Panc1 (cell line): ENCODE data around the gene SRBD1. TPM values are rescaled to one million over a fixed set of nuclear protein-coding genes. Genes with fewer than 3 reads are reported as not detected.

ENCODE experiments used
- ATAC-seq: fragments of 200-7000 bp; cut with Tn5 transposase; 2 replicates; pipeline ENCODE4 v1.9.1; 2020; ENCODE audit warnings: mild to moderate bottlenecking, moderate library complexity
- BruUV-seq: library from RNA; stranded (reverse); fragments of 400-500 nt; replicated peaks from 2 replicates; lab custom pipeline; 2021; lab: Mats Ljungman, UMichigan
- CTCF ChIA-PET: fragments of 300-600 bp; sonication (Branson Sonifier 250); formaldehyde crosslinking; loops from one replicate; lab custom pipeline; 2022; ENCODE audit warnings: antibody characterized with exemption; lab: Charles Lee
- POLR2A ChIA-PET: fragments of 300-600 bp; sonication (Branson Sonifier 250); formaldehyde crosslinking; loops from one replicate; lab custom pipeline; 2022; ENCODE audit warnings: antibody characterized with exemption; lab: Charles Lee
- DNase-seq: peaks from one replicate; pipeline ENCODE4 v3.0.0-alpha.2; 2010; ENCODE audit warnings: low read depth, low spot score
- H3K27ac ChIP-seq: 2 replicates; pipeline ENCODE4 v1.5.1; 2011; ENCODE audit warnings: mild to moderate bottlenecking, low read length, inconsistent platforms
- H3K27me3 ChIP-seq: fragments of 200-500 bp; sonication (Bioruptor generic); 2 replicates; pipeline ENCODE4 v1.6.0; 2014; ENCODE audit warnings: low read length, inconsistent platforms; ENCODE audit not compliant: control insufficient read depth, insufficient read depth
- H3K36me3 ChIP-seq: fragments of 200-500 bp; sonication (Bioruptor generic); 2 replicates; pipeline ENCODE4 v1.5.1; 2014; ENCODE audit warnings: inconsistent platforms, mild to moderate bottlenecking, low read length, moderate library complexity; ENCODE audit not compliant: control insufficient read depth, insufficient read depth
- H3K4me1 ChIP-seq: 2 replicates; pipeline ENCODE4 v1.5.1; 2011; ENCODE audit warnings: inconsistent platforms, mild to moderate bottlenecking, low read length, moderate library complexity; ENCODE audit not compliant: control insufficient read depth, insufficient read depth
- H3K4me3 ChIP-seq, 2 experiments: 2 replicates each; pipeline ENCODE4 v1.5.1; 2011 to 2012; ENCODE audit warnings: low read depth in 2 of 2, low read length in 2 of 2, mild to moderate bottlenecking in 2 of 2, inconsistent platforms in 1 of 2, moderate library complexity in 1 of 2
- H3K9me3 ChIP-seq: fragments of 200-500 bp; sonication (Bioruptor generic); 2 replicates; pipeline ENCODE4 v1.5.1; 2014; ENCODE audit warnings: low read depth, mild to moderate bottlenecking, inconsistent platforms, low read length, moderate library complexity; ENCODE audit not compliant: control insufficient read depth, insufficient read depth
- POLR2AphosphoS5 ChIP-seq: IDR thresholded peaks from 2 replicates; pipeline ENCODE4 v1.6.1; 2012; ENCODE audit warnings: mild to moderate bottlenecking, low read depth, low read length, moderate library complexity
- SIN3A ChIP-seq: IDR thresholded peaks from 2 replicates; pipeline ENCODE4 v1.6.1; 2012; ENCODE audit warnings: low read depth, mild to moderate bottlenecking, low read length, moderate library complexity, borderline replicate concordance; ENCODE audit not compliant: insufficient read depth
- TCF7L2 ChIP-seq: IDR thresholded peaks from 2 replicates; pipeline ENCODE4 v1.6.1; 2011; ENCODE audit warnings: mild to moderate bottlenecking, low read depth, low read length, inconsistent platforms
- in situ Hi-C: cut with HindIII; loops from 2 replicates; pipeline ENCODE4 v1.10.0; 2016; ENCODE audit warnings: low sequenced_read_pairs, low pct_unique_long_range_greater_than_20kb
- intact Hi-C: fragments of 100-400 bp; cut with micrococcal nuclease; formaldehyde crosslinking; loops from one replicate; pipeline ENCODE4 v1.10.0; 2022; ENCODE audit not compliant: unreplicated experiment
- total RNA-seq: library from RNA; stranded (reverse); gene quantifications from one replicate; pipeline ENCODE4 v1.2.1, GENCODE V29; 2021; ENCODE audit not compliant: unreplicated experiment
- TF ChIP-seq, protein P1 (sequence below): fragments of 450-650 bp; IDR thresholded peaks from 2 replicates; pipeline ENCODE4 v1.5.1; 2017; ENCODE audit warnings: mild to moderate bottlenecking
- TF ChIP-seq, protein P2 (sequence below), 2 experiments: IDR thresholded peaks; 2 replicates each; pipeline ENCODE4 v1.6.1; 2011 to 2012; ENCODE audit warnings: low read depth in 2 of 2, control low read depth in 1 of 2, low read length in 1 of 2, mild to moderate bottlenecking in 1 of 2, moderate library complexity in 1 of 2; ENCODE audit not compliant: insufficient read depth in 1 of 2

The SRBD1 gene
- total RNA-seq, 1 experiment from 2014 or later = 9.7 TPM

DNA sequence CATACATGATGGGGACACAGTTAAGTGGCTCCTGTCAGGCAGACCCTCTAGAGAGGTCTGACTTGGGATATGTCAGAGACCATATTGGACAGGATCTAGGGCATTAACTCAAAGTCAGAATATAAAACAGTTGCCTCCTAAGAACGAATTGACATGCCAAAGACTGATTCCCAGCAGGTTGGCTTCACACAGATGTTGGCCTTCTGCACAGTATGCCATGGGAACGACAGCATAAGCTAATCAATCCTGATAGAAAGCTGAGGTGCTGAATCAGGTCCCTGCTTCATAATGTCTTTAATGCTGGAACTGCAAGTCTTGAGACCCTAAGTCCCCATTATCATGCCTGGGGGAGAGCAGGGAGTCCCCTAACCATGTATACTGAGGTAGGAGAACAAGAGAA, 165.1 kb downstream of the SRBD1 start:
- Histone ChIP-seq H3K36me3 (no peaks in the 10 kb centered on the region), H3K4me3 (no peak overlapping the region), H3K9me3 (no peaks in the 10 kb centered on the region), H3K27me3 (no peaks in the 10 kb centered on the region), H3K4me1 (no peaks in the 10 kb centered on the region), H3K27ac (no peak overlapping the region)
- TF ChIP-seq SIN3A = no peak
- no peak for TF ChIP-seq POLR2AphosphoS5
- TF ChIP-seq, protein P1, sequence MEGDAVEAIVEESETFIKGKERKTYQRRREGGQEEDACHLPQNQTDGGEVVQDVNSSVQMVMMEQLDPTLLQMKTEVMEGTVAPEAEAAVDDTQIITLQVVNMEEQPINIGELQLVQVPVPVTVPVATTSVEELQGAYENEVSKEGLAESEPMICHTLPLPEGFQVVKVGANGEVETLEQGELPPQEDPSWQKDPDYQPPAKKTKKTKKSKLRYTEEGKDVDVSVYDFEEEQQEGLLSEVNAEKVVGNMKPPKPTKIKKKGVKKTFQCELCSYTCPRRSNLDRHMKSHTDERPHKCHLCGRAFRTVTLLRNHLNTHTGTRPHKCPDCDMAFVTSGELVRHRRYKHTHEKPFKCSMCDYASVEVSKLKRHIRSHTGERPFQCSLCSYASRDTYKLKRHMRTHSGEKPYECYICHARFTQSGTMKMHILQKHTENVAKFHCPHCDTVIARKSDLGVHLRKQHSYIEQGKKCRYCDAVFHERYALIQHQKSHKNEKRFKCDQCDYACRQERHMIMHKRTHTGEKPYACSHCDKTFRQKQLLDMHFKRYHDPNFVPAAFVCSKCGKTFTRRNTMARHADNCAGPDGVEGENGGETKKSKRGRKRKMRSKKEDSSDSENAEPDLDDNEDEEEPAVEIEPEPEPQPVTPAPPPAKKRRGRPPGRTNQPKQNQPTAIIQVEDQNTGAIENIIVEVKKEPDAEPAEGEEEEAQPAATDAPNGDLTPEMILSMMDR = no peak
- no peak for TF ChIP-seq TCF7L2
- TF ChIP-seq, protein P2, sequence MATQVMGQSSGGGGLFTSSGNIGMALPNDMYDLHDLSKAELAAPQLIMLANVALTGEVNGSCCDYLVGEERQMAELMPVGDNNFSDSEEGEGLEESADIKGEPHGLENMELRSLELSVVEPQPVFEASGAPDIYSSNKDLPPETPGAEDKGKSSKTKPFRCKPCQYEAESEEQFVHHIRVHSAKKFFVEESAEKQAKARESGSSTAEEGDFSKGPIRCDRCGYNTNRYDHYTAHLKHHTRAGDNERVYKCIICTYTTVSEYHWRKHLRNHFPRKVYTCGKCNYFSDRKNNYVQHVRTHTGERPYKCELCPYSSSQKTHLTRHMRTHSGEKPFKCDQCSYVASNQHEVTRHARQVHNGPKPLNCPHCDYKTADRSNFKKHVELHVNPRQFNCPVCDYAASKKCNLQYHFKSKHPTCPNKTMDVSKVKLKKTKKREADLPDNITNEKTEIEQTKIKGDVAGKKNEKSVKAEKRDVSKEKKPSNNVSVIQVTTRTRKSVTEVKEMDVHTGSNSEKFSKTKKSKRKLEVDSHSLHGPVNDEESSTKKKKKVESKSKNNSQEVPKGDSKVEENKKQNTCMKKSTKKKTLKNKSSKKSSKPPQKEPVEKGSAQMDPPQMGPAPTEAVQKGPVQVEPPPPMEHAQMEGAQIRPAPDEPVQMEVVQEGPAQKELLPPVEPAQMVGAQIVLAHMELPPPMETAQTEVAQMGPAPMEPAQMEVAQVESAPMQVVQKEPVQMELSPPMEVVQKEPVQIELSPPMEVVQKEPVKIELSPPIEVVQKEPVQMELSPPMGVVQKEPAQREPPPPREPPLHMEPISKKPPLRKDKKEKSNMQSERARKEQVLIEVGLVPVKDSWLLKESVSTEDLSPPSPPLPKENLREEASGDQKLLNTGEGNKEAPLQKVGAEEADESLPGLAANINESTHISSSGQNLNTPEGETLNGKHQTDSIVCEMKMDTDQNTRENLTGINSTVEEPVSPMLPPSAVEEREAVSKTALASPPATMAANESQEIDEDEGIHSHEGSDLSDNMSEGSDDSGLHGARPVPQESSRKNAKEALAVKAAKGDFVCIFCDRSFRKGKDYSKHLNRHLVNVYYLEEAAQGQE (IDR thresholded peaks at IDR 0.05; ENCODE audit: insufficient read depth in 1 of 2, low read depth in 2 of 2, low read length in 1 of 2) = no peak
- intact Hi-C loops (no loop called here), in situ Hi-C loops (no loop called here)
- ChIA-PET CTCF (no interaction called here), POLR2A (no interaction called here)
- ATAC-seq (no peak), DNase-seq (no peak)
- no TSS peak for BruUV-seq

DNA sequence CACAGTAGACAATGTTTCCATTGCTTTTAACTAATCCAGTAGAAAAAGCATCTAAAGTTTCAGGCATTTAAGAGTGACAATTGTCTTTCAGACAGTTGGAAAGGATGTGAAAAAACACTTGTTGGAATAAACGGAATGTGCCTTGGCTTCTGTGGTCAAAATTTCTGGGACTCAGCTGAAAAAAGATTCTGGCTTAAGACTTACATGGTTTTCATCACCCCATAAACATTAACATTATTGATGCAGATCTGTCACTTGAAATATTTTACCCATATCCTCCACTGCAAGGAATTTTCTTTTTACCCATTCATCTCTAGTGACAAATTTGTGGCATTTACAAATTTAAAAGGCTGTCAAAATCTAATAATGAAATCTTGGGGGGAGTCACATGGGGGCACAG, 166.0 kb downstream of the SRBD1 start:
- intact Hi-C loops (no loop called here), in situ Hi-C loops (no loop called here)
- H3K27me3 ChIP-seq = no peaks in the 10 kb centered on the region
- H3K4me1 ChIP-seq = no peaks in the 10 kb centered on the region
- DNase-seq (no peak), ATAC-seq (no peak)
- H3K4me3 ChIP-seq = no peak overlapping the region
- no peaks in the 10 kb centered on the region for H3K36me3 ChIP-seq
- CTCF ChIA-PET = no interaction called here
- no peak for TF ChIP-seq POLR2AphosphoS5
- TF ChIP-seq, protein P1 = no peak
- TF ChIP-seq SIN3A = no peak
- TF ChIP-seq, protein P2 (IDR thresholded peaks at IDR 0.05; ENCODE audit: insufficient read depth in 1 of 2, low read depth in 2 of 2, low read length in 1 of 2) = no peak
- no peak overlapping the region for H3K27ac ChIP-seq
- POLR2A ChIA-PET = no interaction called here
- H3K9me3 ChIP-seq = no peaks in the 10 kb centered on the region
- no TSS peak for BruUV-seq
